Liver (tissue), 9 donors: ENCODE data around the gene NUP37. TPM values are rescaled to one million over a fixed set of nuclear protein-coding genes. Genes with fewer than 3 reads are reported as not detected.

Experiments
- DNase-seq: peaks from one replicate; pipeline ENCODE4 v3.0.0-alpha.2; 2017; ENCODE audit warnings: low spot score
- H3K27ac ChIP-seq, 2 donors: one replicate each; pipeline ENCODE4 v1.7.0; 2013; ENCODE audit warnings: inconsistent platforms in 2 of 2, low read length in 2 of 2, control low read depth in 1 of 2, low read depth in 1 of 2, mild to moderate bottlenecking in 1 of 2
- H3K27me3 ChIP-seq, 4 donors: one replicate each; pipeline versions ENCODE4 v1.6.1 to v1.7.0; 2013; ENCODE audit warnings: low read length in 3 of 4, inconsistent platforms in 1 of 4, mild to moderate bottlenecking in 1 of 4, moderate library complexity in 1 of 4; ENCODE audit not compliant: control insufficient read depth in 4 of 4, insufficient read depth in 4 of 4
- H3K36me3 ChIP-seq, 4 donors: one replicate each; pipeline versions ENCODE4 v1.6.1 to v1.7.0; 2013; ENCODE audit warnings: low read length in 3 of 4, mild to moderate bottlenecking in 3 of 4, low read depth in 1 of 4, moderate library complexity in 1 of 4; ENCODE audit not compliant: control insufficient read depth in 4 of 4, insufficient read depth in 3 of 4
- H3K4me1 ChIP-seq, 4 donors: one replicate each; pipeline versions ENCODE4 v1.6.1 to v1.7.0; 2013; ENCODE audit warnings: low read length in 3 of 4, mild to moderate bottlenecking in 3 of 4, moderate library complexity in 1 of 4; ENCODE audit not compliant: control insufficient read depth in 4 of 4, insufficient read depth in 4 of 4
- H3K4me3 ChIP-seq, 3 donors: one replicate each; pipeline versions ENCODE4 v1.6.1 to v1.7.0; 2013; ENCODE audit warnings: low read length in 3 of 3, control low read depth in 1 of 3, low read depth in 1 of 3, mild to moderate bottlenecking in 1 of 3
- H3K9ac ChIP-seq, 2 donors: one replicate each; pipeline ENCODE4 v1.7.0; 2013; ENCODE audit warnings: low read length in 2 of 2, mild to moderate bottlenecking in 2 of 2, moderate library complexity in 2 of 2, control low read depth in 1 of 2, low read depth in 1 of 2
- H3K9me3 ChIP-seq, 4 donors: one replicate each; pipeline versions ENCODE4 v1.6.1 to v1.7.0; 2013; ENCODE audit warnings: low read length in 3 of 4; ENCODE audit not compliant: control insufficient read depth in 4 of 4
- GABPA ChIP-seq, 2 donors: IDR thresholded peaks in 1 of 2; conservative IDR thresholded peaks in 1 of 2; 2 replicates each; pipeline ENCODE4 v1.6.1; 2016; ENCODE audit warnings: antibody characterized with exemption in 2 of 2, mild to moderate bottlenecking in 1 of 2, moderate library complexity in 1 of 2
- HNF4A ChIP-seq, 2 donors: conservative IDR thresholded peaks; 2 replicates each; pipeline ENCODE4 v1.6.1; 2016; ENCODE audit warnings: antibody characterized with exemption in 2 of 2, mild to moderate bottlenecking in 2 of 2
- NR2F2 ChIP-seq: IDR thresholded peaks from 2 replicates; pipeline ENCODE4 v1.6.1; 2016; ENCODE audit warnings: antibody characterized with exemption
- RXRA ChIP-seq, 2 donors: IDR thresholded peaks; 2 replicates each; pipeline ENCODE4 v1.6.1; 2017 to 2018; ENCODE audit warnings: antibody characterized with exemption in 2 of 2, mild to moderate bottlenecking in 1 of 2
- SP1 ChIP-seq: IDR thresholded peaks from 2 replicates; pipeline ENCODE4 v1.6.1; 2018; ENCODE audit warnings: antibody characterized with exemption, mild to moderate bottlenecking
- WGBS: extraction: QIAGEN DNeasy Blood & Tissue Kit; methylation state at CpG from one replicate; pipeline ENCODE4 v1.1.7; 2013; 5-methylcytosine and 5-hydroxymethylcytosine counted together
- polyA plus RNA-seq, 2 donors: library from polyadenylated mRNA; stranded (reverse) in 1 of 2; unstranded in 1 of 2; fragments of 200-250 nt in 1 of 2; fragments of >200 nt in 1 of 2; fragmentation: Nextera tagmentation in 1 of 2; extraction: Ambion mirVana in 1 of 2; gene quantifications; one replicate each; pipeline versions ENCODE4 v1.2.1 to v1.2.3, GENCODE V29; 2013 to 2015
- total RNA-seq, 2 donors: library from RNA; depleted of rRNA; stranded (reverse); fragments of >200 nt; gene quantifications; one replicate each; pipeline ENCODE4 v1.2.3, GENCODE V29; 2014
- TF ChIP-seq, protein P1 (sequence below): fragments of 150-350 bp; IDR thresholded peaks from 2 replicates; pipeline ENCODE4 v1.5.1; 2017; ENCODE audit warnings: improper control_type of control experiment, low read depth, low read length; ENCODE audit not compliant: missing input control
- TF ChIP-seq, protein P2 (sequence below): IDR thresholded peaks from 2 replicates; pipeline ENCODE4 v1.6.1; 2016; ENCODE audit warnings: antibody characterized with exemption, mild to moderate bottlenecking
- donor health status: healthy.
- donor health status: healthy.
- donor health status: healthy.
- donor health status: healthy.
- donor health status: healthy.

NUP37 gene
- total and polyA plus RNA-seq, 4 donors: 7.3 to 24.5 (median 8.5) TPM

DNA sequence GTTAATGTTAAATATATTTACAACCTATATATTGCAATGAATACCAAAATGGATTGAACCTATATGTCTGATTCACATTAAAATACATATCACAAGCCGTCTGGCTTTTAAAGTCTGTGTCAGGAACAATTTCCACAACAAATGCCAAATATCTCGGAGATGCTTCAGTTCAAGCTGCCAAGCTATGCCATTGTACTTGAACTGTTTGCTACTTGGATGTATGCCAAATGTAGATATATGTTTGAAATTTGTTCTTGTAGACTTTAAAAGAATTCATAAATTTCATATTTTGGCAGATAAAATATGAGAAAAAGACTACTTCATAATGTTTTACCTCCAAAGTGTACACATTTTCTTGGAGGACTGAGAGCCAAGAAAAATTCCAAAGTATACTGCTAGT is 95.1 kb downstream of the NUP37 start (continued):
- TF ChIP-seq, protein P1, sequence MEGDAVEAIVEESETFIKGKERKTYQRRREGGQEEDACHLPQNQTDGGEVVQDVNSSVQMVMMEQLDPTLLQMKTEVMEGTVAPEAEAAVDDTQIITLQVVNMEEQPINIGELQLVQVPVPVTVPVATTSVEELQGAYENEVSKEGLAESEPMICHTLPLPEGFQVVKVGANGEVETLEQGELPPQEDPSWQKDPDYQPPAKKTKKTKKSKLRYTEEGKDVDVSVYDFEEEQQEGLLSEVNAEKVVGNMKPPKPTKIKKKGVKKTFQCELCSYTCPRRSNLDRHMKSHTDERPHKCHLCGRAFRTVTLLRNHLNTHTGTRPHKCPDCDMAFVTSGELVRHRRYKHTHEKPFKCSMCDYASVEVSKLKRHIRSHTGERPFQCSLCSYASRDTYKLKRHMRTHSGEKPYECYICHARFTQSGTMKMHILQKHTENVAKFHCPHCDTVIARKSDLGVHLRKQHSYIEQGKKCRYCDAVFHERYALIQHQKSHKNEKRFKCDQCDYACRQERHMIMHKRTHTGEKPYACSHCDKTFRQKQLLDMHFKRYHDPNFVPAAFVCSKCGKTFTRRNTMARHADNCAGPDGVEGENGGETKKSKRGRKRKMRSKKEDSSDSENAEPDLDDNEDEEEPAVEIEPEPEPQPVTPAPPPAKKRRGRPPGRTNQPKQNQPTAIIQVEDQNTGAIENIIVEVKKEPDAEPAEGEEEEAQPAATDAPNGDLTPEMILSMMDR: no peak
- TF ChIP-seq HNF4A (conservative IDR thresholded peaks at IDR 0.05) (no peak), NR2F2 (no peak), SP1 (no peak)

DNA sequence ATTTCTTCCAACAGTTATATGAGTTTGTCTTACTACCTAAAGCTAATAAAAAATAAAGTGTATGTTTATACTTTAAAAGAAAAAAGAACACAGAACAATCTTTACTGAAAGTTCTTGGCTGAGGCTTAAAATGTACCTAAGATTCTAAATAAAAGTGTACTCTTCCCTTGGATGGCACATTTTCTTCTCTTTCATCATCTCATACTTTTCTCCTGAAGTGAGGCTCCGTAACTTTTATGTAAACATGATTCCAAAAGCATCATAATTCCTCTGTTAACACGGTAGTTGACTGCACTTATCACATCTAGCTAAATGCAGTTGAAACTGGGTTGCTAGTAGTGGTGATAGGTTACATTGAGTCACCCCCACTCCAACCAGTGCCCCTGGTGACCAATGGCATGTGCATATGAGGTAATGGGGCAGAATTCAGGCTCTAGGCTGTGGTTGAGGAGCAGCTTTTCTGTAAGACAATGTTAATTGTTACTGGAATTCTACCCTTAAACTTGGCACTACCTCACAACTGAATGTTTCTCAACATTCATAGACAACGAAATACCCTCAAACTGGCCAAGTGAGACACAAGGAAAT is 96.5 kb downstream of the NUP37 start:
- no peak overlapping the region for H3K27ac ChIP-seq
- H3K9me3 ChIP-seq: no peaks in the 10 kb centered on the region
- DNase-seq: no peak
- TF ChIP-seq, protein P2, sequence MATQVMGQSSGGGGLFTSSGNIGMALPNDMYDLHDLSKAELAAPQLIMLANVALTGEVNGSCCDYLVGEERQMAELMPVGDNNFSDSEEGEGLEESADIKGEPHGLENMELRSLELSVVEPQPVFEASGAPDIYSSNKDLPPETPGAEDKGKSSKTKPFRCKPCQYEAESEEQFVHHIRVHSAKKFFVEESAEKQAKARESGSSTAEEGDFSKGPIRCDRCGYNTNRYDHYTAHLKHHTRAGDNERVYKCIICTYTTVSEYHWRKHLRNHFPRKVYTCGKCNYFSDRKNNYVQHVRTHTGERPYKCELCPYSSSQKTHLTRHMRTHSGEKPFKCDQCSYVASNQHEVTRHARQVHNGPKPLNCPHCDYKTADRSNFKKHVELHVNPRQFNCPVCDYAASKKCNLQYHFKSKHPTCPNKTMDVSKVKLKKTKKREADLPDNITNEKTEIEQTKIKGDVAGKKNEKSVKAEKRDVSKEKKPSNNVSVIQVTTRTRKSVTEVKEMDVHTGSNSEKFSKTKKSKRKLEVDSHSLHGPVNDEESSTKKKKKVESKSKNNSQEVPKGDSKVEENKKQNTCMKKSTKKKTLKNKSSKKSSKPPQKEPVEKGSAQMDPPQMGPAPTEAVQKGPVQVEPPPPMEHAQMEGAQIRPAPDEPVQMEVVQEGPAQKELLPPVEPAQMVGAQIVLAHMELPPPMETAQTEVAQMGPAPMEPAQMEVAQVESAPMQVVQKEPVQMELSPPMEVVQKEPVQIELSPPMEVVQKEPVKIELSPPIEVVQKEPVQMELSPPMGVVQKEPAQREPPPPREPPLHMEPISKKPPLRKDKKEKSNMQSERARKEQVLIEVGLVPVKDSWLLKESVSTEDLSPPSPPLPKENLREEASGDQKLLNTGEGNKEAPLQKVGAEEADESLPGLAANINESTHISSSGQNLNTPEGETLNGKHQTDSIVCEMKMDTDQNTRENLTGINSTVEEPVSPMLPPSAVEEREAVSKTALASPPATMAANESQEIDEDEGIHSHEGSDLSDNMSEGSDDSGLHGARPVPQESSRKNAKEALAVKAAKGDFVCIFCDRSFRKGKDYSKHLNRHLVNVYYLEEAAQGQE: no peak
- TF ChIP-seq GABPA (IDR thresholded peaks at IDR 0.05 in 1 of 2, conservative IDR thresholded peaks at IDR 0.05 in 1 of 2) (no peak), RXRA (IDR thresholded peaks at IDR 0.05) (no peak)
- no peak overlapping the region for H3K9ac ChIP-seq
- no peaks in the 10 kb centered on the region for H3K27me3 ChIP-seq
- peaks cover 0 to 7% (median 3%) of the 10 kb centered on the region in 4 donors for H3K36me3 ChIP-seq
- H3K4me1 ChIP-seq: peaks cover 4 to 16% (median 6%) of the 10 kb centered on the region in 4 donors
- no peak overlapping the region for H3K4me3 ChIP-seq
- WGBS: 77% methylated on average over 3 of the region's 3 CpGs

Other genes starting within 250 kb of the NUP37 start
- gene DRAM1, start 242.5 kb downstream of the NUP37 start, total RNA-seq: 1 to 10 TPM; 2.7 to 7.8 TPM
- 1 to 10 TPM; 3.0 to 3.9 TPM for gene DRAM1, start 242.5 kb downstream of the NUP37 start, polyA plus RNA-seq
- gene WASHC3, start 58.1 kb downstream of the NUP37 start, total RNA-seq: 10 to 100 TPM; 22.4 to 25.3 TPM
- 10 to 100 TPM; 26.4 to 51.4 TPM for gene WASHC3, start 58.1 kb downstream of the NUP37 start, polyA plus RNA-seq
- gene PARPBP, start 69 bp upstream of the NUP37 start, total RNA-seq: 10 to 100 TPM in 1 of 2 donors, under 1 TPM in 1; 0.33 to 24.9 TPM
- gene PARPBP, start 69 bp upstream of the NUP37 start, polyA plus RNA-seq: under 1 TPM; 0.32 to 0.87 TPM
- not detected for gene PMCH, start 77.7 kb upstream of the NUP37 start, total RNA-seq
- gene PMCH, start 77.7 kb upstream of the NUP37 start, polyA plus RNA-seq: not detected